ELR (cell line): ENCODE results near the gene CD48.

Experiments used
- DNase-seq: peaks from one replicate; pipeline ENCODE4 v3.0.0-alpha.2; 2015; ENCODE audit warnings: low read depth

CD48 gene

DNA sequence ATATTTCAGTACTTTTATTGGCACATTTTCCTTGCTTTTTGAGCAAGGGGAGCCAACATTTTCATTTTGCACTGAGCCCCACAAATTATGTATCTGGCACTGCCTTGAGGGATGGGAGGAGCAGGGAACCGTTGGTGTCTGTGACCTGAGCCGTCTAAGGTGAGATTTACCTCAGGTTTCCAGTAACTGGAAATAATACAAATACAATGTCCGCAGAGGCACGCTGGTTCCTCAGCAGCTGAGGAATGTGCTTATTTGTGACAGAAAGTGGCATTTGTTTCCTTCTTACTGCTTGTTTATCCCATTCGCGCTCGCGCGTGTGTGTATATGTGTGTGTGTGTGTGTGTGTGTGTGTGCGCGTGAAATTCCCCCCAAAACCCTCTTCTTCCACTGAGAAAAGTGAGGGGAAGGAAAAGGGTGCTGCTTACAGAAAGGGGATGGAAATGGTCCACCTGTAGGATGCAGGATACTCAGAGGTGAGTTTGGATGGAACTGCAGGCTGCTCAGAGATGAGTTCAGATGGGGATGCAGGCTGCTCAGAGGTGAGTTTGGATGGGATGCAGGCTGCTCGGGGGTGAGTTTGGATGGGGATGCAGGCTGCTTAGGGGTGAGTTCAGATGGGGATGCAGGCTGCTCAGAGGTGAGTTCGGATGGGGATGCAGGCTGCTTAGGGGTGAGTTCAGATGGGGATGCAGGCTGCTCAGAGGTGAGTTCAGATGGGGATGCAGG lies 34.6 kb downstream of the CD48 start:
- DNase-seq = no peak

DNA sequence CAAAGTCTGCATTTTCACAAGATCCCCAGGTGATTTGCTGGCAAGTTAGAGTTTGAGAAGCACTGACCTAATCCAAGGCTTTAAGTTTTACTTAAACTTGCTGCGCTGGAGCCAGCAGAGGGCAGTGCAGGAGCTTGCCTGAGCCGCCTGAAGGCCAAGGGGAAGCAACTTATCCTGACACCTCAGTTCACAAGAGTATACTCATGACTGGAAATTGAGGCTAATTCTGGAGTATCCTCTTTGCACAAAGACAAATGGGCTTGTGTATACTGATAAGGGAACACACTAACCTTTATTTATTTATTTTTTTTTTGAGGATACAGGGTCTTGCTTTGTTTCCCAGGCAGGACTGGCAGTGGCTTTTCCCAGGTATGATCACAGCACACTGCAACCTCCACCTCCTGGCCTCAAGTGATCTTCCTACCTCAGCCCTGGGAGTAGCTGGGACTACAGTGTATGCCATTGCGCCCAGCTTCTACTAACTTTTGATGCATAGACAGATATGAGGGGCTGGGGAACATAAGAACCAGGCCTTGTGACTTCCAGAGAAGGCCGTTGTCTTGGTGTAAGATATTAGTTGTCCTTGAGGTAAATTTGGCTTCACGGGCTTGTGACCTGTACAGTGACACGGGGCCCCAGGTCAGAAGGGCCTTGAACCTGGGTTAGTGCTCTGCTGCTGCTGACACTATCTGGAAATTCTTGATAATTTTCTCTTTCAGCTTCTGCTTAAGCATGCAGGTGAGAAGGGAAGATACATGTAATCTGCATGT lies 35.8 kb downstream of the CD48 start:
- peak; percentile 65 for DNase-seq

DNA sequence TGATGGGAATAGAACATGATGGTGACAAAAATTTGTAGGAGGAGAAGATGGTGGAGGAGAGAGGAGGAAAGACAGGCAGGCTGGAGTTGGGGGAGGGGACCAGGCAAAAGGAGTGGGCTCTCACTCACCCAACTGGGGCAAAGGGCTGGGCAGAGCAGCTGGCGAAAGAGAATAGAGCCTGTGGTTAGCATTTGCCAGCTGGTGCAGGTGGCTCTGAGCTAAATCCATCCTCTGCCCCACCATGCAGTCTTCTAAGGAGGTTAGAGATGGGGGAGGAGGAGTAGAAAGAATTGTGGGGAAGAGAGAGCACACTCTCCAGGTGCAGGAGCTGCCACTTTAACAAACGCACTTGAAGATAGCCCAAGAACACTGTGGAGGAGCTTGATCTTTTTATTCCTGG lies 37.2 kb downstream of the CD48 start:
- no peak for DNase-seq

DNA sequence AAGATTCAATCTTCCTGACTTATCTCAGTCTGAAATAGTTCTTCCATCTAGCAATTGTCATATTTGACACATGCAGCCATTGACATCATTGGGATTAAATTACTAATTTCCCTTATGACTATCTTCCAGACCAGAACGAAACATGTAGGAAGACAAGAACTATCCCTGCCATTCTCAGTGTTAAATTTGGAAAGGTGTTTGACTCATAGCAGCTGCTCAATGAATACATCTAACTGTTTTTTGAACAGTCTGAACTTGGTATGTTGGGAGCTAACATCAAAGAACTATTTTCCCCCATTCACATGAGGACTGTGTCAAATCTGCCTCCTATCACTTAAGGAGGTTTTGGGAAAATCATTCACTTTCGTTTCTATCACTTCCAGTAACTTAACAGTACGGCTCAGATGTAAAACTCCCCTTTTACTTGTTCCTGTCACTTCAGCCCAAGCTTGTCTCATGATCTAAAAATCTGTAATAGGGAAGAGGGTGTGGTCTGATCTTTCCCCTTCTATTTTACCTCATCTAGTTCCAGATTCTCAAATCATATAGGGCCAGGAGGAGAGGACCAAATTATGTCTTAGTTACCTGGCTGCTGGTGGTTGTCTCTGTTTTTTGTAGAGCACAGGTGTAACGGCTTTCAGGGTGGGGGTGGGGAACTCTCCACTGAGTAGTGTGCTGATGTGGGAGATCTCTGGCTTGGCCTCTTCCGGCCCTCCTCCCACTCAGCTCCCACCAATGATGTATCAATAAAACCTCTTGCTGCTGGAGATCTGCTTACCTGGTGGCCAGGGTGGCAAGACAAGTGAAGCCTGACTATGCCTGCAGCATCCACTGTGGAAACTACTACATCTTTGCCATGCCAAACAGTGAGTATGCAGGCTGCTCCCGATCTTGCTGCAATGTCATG lies 38.6 kb downstream of the CD48 start:
- no peak for DNase-seq

DNA sequence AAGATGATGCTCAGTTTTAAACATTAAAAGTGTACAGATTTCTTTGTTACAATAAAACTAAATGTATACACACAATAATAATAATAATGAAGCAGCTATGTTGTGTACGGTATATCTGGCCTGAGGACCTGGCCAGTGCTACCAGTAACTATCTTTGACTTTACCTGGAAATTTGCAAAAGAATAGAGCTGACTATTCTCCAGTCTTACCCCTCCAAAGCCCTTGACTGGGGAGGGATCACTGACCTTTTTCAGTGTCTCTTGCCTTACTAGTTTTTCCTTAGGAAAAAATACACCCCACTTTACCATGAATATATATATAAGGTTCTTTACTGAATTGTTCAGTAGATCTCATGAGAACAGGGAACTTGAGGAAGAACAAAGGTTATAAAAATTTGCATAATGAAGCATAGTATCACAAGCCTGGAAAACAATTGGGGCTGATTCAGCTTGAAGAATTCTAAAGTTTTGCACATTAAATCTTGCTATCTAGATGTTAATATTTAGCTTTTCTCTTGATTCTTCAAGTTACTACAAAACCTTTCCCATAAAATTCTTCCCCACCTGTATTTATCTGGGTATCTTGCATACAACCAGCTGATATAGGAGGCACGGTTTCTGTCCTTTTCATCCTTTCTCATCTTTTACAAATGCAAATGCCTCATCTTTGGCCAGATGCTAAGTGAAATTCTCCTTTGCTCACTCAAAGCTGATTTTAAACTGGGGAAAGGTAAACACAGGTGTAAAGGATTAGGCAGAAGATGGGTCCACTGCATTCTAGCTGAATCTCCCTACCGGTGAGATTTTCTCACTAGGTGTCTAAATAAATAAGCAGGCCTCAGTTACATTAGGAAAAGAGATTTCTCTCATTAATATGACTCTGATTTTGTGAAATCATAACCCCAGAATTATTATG lies 39.8 kb downstream of the CD48 start:
- no peak for DNase-seq

DNA sequence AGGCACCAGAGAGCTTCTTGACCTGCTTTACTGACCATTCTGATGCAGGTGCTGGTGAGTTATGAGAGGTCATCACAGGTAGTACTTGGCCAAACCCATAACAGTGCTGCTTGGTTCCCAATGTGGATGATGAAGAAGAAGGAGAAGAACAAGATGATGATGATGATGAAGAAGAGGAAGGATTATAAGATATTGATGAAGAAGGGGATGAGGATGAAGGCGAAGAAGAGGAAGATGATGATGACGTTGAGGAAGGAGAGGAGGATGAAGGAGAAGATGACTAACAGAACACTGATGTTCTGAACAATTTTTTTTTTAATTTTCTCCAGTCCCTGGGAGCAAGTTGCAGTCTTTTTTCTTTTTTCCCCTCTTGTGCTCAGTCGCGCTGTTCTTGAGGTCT lies 40.9 kb downstream of the CD48 start:
- DNase-seq = no peak

DNA sequence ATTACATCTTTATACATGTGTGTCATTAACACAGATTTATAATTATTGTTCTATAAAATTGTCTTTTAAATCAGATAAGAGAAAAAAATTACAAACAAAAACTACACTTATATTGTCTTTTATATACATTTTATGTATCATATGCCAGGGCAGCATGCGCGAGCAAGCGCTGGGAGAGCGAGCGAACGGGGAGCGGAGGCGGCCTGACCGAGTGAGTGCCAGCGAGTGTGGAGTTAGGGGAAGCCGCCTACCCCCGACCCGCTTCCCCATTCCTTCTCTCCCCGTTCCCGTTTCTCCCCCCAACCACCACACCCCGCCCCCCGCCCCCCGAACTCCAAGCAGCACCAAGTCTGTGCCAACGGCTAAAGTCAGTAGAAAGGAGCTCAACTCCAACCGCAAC lies 41.8 kb downstream of the CD48 start:
- no peak for DNase-seq

DNA sequence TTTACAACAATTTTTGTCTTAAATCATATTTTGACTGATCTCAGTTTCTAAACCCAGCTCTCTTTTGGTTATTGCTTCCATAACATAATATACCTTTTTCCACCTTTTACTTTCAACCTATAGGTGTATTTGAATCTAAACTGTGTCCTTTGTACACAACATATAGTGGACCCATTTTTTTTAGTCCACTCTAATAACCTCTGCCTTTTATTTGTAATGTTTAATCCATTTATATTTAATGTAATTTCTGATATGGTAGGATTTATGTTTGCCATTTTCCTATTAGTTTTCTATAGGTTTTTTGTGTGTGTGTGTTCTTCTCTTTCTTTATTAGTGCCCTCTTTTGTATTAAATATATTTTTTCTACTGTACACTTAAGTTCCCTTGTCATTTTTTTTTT lies 42.3 kb downstream of the CD48 start:
- DNase-seq = no peak

DNA sequence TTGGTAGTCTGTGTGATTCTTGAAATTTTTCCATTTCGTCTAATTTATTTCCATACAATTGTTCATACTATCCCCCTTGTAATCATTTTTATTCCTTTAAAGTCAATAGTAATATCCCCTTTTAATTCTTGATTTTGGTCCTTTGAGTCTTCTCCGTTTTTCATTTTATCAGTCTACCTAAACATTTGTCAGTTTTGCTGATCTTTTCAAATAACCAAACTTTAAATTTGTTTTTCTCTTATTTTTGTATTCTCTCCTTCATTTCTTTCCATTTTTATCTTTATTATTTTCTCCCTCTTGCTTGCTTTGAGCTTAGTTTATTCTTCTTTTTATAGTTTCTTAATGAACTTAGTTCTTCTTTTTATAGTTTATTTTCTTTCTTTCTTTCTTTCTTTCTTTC lies 43.7 kb downstream of the CD48 start:
- DNase-seq = no peak

DNA sequence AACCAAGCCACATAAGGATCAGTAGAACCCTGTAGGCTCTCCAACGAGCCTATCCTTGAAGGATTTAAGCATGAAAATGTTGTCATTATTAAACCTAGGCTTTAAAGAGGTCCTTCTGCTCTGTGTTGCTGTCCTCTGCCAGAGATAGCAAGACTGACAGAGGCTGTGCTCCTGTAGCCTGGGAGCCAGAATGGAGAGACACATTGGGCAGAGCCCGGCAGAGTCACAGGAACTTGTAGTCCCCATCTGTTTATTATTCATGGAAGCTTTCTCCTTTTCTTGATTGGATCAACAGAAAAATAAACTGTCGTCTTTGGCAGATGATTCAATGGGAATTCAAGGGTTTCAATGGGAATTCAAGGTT lies 45.6 kb downstream of the CD48 start:
- no peak for DNase-seq

DNA sequence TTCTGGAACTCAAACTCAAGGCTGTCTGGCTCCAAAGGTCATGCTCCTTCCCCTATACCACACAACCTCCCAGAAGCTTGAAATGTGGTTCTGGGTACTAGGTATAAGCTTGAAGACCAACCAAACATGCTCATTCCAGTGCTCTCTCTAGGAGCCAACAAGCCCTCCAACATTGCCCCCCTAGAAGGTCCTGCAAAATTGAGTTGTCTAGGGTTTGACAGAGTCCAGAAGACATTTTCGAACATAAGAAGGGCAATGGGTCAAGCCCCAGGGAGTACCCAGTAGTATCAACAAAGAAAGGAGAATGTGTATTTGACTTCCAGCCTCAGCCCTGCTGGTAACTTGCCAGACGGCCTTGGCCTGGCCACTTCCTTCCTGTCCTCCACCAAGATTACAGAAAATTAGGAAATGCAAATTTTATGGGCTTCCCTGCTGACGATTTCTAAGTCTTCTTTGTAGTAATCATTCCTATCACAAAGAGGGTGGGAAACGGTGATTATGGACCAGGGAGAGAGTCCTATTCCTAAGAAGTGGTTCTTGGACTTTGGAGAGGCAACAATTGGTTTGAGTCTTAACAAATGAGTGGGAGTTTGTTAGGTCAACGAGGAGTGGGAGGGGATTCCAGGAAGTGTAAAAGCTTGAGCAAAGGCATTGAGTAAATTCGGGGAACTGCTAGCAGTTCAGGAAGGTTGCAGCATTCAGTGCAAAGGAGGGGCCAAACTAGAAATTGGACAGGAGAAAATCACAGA lies 46.1 kb downstream of the CD48 start:
- DNase-seq = no peak

DNA sequence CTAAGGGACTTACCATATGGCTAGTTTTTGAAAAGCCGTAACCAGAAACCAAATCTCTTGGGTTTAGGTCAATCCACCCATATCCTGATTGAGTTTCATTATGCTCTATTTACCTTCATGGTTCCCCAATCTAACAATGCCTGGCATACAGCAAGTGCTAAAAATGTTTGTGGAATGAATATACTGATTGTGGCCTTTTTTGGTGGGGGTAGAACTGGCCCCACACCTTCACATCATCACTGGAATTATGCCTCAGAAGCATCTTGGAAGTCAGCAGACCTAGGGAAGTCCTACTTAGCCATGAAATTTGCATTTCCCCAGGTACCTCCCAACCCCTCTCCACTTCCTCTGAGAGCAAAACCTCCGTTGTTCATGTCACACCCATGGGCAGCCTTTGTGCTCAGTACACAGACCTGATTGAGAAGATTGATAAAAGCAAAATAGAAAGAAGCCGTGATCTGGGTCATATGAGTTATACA lies 47.0 kb downstream of the CD48 start:
- no peak for DNase-seq

DNA sequence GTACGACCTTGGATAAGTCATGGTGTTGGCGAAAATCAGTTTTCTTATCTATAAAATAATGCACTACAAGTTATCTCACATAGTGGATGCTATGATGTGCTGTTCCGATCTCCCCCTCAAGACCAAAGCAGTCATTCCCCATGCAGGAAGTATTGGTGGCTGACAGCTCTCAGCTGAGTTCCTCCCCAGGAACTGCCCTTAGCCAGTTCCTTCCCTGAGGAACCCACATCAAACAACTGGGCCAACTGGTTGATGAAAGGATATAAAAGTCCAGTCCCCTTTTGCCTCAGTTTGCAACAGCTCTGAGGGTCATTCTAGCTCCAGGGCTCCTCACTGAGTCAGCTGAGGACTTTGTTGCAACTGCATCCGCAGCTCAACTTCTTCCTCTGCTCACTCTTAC lies 48.7 kb downstream of the CD48 start:
- DNase-seq = no peak

DNA sequence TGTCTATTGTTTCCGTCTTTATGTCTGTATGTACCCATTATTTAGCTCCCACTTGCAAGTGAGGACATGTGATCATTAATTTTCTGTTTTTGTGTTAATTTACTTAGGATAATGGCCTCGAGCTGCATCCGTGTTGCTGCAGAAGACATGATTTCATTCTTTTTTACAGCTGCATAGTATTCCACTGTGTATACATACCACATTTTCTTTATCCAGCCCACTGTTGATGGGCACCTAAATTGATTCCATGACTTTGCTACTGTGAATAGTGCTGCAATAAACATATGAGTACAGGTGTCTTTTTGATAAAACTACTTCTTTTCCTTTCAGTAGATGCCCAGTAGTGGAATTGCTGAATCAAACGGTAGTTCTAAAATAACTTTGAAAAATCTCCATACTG lies 52.1 kb downstream of the CD48 start:
- DNase-seq = no peak

DNA sequence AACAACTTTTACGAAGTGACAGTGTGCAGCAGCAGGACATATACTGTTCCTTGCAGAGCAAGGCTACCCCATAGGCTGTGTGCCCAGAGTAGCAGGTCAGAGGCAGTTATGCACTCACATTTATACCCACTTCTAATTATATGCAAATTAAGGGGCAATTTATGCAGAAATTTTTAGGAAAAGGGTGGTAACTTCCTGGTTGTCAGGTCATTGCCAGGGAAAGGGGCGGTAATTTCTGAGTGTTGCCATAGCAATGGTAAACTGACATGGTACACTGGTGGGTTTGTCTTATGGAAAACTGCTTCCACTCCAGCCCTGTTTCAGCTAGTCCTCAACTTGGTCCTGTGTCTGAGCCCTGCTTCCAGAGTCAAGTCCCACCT lies 52.8 kb downstream of the CD48 start:
- DNase-seq = no peak

DNA sequence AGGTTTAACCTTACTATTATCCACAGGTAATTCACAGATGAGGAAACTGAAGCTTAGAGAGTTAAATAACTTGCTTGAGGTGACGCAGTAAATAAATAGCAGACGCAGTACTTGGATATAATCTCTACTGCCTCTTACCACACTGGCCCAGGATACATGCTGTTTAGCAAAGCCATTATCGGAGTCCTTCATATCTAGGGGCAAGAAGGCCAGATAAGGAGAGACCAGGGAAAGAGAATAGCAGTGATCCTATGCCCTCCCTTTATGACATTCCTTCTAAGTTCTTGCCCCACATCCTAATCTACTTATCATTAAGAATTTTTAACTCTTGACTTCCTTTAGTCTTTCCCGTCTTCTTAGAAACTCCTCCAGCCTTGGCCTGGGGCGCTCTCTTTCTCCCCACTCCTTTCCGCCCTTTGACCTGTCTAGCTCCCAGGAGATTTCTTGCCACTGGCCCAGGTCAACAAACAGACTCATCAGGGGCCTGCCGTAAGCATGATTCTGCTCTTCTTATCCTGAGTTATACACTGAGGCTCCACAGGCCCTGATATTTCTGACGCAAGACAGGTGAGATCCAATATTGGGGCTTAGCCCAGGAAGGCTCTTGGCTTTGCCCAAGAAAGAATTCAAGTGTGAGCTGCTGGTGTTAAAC lies 53.3 kb downstream of the CD48 start:
- DNase-seq = no peak

DNA sequence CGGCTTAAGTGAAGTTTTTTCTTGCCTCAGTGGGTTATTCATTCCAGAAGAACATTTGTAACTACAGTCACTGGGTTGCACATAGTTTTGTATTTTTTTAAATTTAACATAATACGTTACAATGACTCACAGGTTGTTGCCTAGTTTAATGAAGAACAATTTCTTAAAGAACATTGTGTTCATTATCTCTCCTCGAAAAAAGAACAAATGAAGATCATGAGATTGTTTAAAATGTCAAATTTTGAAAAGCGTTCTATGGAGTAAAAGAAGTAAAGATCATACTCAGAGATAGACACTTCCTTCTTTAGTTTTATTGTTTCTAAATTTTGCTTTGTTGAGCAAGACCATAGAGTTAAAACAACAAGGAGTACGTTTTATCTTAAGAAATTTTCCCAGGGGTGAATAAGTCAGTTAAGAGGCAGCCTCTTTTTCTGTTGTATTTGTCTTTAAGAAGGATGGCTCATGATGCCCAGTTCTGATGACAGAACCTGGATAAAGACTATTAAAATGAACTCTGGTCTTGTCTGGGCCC lies 54.3 kb downstream of the CD48 start:
- DNase-seq = no peak

DNA sequence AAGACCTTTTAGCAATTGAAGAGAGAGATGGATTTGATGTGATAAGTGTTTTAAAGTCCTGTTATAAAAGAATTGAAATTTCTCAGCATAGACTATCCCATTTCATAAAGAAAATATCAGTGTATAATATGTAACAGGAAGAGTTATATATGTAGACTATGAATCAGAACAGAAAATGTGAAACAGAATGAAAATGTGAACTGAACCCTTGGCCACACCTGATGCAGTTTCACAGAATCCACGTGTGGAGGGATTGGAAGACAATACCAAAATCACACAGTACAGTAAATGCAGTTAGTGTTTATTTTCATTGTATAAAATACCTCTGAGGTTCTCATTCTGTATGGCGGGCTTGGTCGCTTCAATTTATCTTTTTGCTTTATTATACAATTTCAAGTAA lies 54.9 kb downstream of the CD48 start:
- no peak for DNase-seq

DNA sequence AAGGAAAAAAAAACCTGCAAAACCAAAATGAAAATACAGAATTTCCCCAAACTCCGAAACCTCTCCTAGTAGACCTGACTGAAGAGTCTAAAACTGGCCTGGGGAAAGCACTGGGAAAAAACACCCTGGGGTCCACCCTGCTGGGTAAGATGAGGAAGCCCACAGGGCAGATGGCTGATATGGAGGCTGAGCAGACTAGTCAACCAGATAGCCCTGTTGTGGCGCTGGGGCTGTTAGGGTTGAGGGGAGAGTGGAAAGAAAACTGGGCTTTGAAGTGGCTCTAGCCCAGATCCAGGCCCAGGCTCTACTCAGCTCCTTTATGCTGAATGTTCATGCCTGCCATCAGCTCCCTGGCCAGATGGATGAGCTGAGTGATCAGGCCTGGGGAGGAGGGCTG lies 58.0 kb downstream of the CD48 start:
- DNase-seq = no peak

DNA sequence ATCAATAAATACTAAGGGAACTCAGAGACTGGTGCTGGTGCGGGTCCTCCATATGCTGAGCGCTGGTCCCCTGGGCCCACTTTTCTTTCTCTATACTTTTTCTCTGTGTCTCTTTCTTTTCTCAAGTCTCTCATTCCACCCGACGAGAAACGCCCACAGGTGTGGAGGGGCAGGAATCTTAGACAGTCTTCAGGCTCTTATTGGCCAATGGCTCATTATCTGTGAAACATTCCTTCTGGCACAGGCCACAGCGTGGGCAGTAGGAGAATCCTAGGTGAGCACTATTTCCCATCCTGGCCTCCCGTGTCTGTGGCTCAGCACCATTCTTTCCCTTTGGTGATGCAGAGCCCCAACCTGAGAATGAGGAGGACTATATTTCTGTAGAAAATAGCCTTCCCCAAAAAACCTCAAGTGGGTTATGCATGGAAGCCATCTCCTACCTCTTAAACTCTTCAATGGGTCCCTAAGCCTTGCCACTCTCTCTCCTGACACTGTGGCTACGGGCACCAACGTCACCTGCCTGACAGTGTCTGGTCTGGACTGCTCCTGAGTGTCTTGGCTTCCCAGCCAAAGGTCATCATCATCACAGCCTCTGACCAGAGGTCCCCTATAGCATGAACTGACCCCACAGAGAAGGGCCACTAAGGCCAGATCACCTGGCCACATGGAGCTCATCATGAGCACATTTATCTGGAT lies 58.5 kb downstream of the CD48 start:
- DNase-seq = no peak
